Brain microvascular endothelial cell (primary cell): ENCODE data around the gene GARIN1A.
"Not testable (repeated sequence)": the region's sequence is repeated elsewhere in the genome, so short reads cannot be mapped to it uniquely, and the experiment has no call there.

Experiments used
- DNase-seq: peaks from one replicate; pipeline ENCODE4 v3.0.0-alpha.2; 2020
- H3K27ac ChIP-seq: fragments of 250-450 bp; sonication (Bioruptor Pico); 2 replicates; pipeline ENCODE4 v1.5.1; 2020; ENCODE audit warnings: mild to moderate bottlenecking, moderate library complexity
- H3K27me3 ChIP-seq: fragments of 250-450 bp; sonication (Bioruptor Pico); replicated peaks from 2 replicates; pipeline ENCODE4 v1.5.1; 2020; ENCODE audit warnings: mild to moderate bottlenecking
- H3K36me3 ChIP-seq: fragments of 250-450 bp; sonication (Bioruptor Pico); replicated peaks from 2 replicates; pipeline ENCODE4 v1.5.1; 2020; ENCODE audit warnings: mild to moderate bottlenecking
- H3K4me3 ChIP-seq: 2 replicates; pipeline ENCODE4 v1.5.1; 2011; ENCODE audit warnings: low read depth, mild to moderate bottlenecking, control low read depth, low read length, moderate library complexity
- in situ Hi-C: cut with HindIII; loops from 2 replicates; pipeline ENCODE4 v1.10.0; 2017; ENCODE audit warnings: low sequenced_read_pairs, low pct_ligation_motif_present
- TF ChIP-seq, protein P1 (sequence below): IDR thresholded peaks from 2 replicates; pipeline ENCODE4 v1.5.1; 2011; ENCODE audit warnings: low read depth, mild to moderate bottlenecking, moderate library complexity, low read length, control low read depth, inconsistent platforms; ENCODE audit errors: missing control alignments

GARIN1A gene

DNA sequence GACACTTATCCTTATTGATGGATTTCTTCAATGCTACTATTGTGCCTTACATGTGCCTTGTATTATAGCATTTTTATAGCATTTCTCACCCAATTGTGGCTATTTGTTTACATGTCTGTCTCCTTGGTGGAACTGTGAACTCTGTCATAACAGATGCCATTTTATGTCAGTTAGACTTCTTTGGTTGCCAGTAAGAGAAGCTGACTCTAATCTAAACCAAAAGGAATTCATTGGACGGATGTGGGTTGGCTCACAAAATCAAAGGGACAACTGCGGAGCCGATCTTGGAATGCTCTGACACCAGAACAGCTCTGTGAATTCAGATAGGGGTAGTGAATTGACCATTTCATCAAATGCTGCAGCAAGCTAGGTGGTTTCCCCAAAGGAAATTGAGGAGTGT is 15.0 kb downstream of the GARIN1A start:
- TF ChIP-seq, protein P1, sequence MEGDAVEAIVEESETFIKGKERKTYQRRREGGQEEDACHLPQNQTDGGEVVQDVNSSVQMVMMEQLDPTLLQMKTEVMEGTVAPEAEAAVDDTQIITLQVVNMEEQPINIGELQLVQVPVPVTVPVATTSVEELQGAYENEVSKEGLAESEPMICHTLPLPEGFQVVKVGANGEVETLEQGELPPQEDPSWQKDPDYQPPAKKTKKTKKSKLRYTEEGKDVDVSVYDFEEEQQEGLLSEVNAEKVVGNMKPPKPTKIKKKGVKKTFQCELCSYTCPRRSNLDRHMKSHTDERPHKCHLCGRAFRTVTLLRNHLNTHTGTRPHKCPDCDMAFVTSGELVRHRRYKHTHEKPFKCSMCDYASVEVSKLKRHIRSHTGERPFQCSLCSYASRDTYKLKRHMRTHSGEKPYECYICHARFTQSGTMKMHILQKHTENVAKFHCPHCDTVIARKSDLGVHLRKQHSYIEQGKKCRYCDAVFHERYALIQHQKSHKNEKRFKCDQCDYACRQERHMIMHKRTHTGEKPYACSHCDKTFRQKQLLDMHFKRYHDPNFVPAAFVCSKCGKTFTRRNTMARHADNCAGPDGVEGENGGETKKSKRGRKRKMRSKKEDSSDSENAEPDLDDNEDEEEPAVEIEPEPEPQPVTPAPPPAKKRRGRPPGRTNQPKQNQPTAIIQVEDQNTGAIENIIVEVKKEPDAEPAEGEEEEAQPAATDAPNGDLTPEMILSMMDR = no peak
- DNase-seq = no peak
- Histone ChIP-seq H3K27ac (no peak overlapping the region), H3K4me3 (no peak overlapping the region), H3K27me3 (no peaks in the 10 kb centered on the region), H3K36me3 (peaks cover 16% of the 10 kb centered on the region)
- in situ Hi-C loops = no loop called here

DNA sequence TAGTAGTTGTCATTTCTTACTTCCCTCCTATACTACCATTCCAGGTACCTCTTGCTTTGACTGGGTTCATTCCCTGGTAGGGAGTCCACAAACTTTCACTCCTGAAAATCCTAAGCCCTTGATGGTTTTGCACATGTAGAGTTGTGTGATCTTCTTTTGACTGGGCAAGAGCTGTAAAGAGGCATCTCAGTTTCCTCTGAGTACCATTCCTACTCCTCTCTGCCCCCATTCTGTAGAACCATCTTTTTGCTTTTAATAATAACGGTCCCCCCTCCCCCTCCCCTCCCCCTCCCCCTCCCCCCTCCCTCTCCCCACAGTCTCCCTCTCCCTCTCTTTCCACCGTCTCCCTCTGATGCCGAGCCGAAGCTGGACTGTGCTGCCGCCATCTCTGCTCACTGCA is 16.4 kb downstream of the GARIN1A start:
- DNase-seq = no peak
- no peak overlapping the region for H3K27ac ChIP-seq
- no peaks in the 10 kb centered on the region for H3K27me3 ChIP-seq
- H3K4me3 ChIP-seq = no peak overlapping the region
- peaks cover 12% of the 10 kb centered on the region for H3K36me3 ChIP-seq
- TF ChIP-seq, protein P1 = no peak
- in situ Hi-C loops = no loop called here

DNA sequence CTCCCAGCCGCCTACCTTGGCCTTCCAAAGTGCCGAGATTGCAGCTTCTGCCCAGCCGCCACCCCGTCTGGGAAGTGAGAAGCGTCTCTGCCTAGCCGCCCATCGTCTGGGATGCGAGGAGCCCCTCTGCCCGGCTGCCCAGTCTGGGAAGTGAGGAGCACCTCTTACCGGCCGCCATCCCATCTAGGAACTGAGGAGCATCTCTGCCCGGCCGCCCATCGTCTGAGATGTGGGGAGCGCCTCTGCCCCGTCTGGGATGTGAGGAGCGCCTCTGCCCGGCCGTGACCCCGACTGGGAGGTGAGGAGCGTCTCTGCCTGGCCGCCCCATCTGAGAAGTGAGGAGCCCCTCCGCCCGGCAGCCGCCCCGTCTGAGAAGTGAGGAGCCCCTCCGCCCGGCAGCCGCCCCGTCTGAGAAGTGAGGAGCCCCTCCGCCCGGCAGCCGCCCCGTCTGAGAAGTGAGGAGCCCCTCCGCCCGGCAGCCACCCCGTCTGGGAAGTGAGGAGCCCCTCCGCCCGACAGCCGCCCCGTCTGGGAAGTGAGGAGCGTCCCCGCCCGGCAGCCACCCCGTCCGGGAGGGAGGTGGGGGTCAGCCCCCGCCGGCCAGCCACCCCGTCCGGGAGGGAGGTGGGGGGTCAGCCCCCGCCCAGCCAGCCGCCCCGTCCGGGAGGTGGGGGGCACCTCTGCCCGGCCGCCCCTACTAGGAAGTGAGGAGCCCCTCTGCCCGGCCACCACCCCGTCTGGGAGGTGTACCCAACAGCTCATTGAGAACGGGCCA is 17.3 kb downstream of the GARIN1A start:
- in situ Hi-C loops = not testable (repeated sequence)

DNA sequence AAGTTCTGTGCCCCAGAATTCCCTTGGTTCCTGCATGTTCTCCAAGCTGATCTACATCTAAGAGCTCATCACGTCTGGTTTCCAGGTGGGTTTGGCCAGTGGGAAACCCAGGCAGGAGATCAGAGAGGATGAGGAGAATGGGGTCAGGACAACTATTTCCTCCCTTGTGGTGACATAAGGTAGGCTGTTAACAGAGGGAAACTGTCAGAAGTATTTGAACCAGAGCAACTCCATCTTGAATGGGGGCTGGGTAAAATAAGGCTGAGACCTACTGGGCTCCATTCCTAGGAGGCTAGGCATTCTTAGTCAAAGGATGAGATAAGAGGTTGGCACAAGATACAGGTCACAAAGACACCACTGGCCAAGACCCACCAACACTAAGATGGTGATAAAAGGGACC is 19.1 kb downstream of the GARIN1A start:
- Histone ChIP-seq H3K36me3 (peaks cover 5% of the 10 kb centered on the region), H3K27ac (no peak overlapping the region), H3K27me3 (no peaks in the 10 kb centered on the region), H3K4me3 (no peak overlapping the region)
- in situ Hi-C loops = no loop called here
- TF ChIP-seq, protein P1 = no peak
- DNase-seq = no peak

More for the DNA sequence above, 17.3 kb downstream of the GARIN1A start:
- H3K36me3 ChIP-seq, H3K27me3 ChIP-seq, H3K27ac ChIP-seq, H3K4me3 ChIP-seq, DNase-seq: not testable (repeated sequence)

DNA sequence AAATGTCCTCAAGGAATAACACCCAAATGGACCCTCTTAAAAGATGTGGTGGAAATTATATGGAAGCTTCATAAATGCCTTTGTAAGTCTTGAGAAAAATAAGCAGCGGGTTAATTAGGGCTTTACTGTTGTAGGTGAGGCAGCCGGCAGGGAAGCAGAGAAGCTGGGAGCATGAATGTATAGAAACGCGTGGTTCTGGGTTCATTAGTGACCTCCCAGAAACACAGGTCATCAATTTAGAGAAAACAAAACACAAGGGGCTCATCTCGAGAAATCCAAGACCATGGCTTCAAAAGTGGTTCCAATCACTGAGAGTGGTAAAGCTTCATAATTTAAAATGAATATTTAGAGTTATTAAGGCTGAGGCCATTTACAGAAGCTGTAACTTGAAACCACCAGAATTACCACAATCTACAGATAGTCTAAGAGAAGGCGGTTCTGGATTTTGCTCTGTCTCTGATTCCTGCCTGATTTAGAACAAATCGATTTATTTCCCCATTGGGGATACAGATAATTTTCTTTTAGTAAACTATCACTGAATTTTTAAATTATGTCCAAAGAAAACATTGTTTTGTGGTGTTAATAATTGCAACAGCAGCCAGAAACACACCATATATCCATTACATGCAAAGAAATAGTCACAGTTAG is 20.7 kb downstream of the GARIN1A start:
- H3K36me3 ChIP-seq = no peaks in the 10 kb centered on the region
- TF ChIP-seq, protein P1 = no peak
- H3K27me3 ChIP-seq = no peaks in the 10 kb centered on the region
- in situ Hi-C loops = no loop called here
- no peak overlapping the region for H3K4me3 ChIP-seq
- no peak overlapping the region for H3K27ac ChIP-seq
- no peak for DNase-seq

DNA sequence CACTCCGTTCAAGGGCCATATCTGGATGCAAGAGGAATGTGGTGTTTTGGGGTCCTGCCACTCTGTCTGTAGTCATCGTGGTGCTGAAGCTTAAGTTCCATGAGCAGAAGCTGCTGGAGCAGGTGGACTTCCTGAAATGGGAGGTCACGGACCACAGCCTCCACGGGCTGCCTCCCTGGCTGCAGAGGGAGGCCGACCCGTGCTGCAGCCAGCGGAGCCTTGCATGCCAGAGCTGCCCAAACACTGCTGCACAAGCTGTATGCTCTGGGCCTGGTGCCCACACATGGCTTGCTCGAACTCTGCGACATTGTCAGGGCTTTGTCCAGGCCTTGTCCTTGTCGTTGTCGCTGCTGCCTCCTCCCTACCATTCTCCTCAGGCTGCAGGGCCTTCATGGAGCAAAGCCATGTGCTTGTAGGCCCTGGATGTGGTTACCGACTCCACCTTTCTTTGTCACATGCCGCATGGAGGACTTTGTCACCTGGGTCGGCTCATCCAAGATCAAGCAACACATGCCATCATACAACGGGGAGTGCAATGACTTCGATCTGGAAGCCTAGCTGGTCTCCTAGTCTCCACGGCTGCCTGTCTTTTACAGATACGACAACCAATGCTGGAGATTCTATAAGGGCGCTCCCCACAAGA is 21.4 kb downstream of the GARIN1A start:
- TF ChIP-seq, protein P1 = no peak
- no peak for DNase-seq
- no peaks in the 10 kb centered on the region for H3K27me3 ChIP-seq
- in situ Hi-C loops = no loop called here
- no peaks in the 10 kb centered on the region for H3K36me3 ChIP-seq
- no peak overlapping the region for H3K4me3 ChIP-seq
- H3K27ac ChIP-seq = no peak overlapping the region
